Tibial nerve (tissue), 4 donors: Measurements from ENCODE around the gene MEGF6. TPM values are rescaled to one million over a fixed set of nuclear protein-coding genes. Genes with fewer than 3 reads are reported as not detected.

Source experiments
- DNase-seq, 2 donors: peaks; one replicate each; pipeline ENCODE4 v3.0.0-alpha.2; 2019; ENCODE audit warnings: low spot score in 2 of 2
- H3K27ac ChIP-seq, 4 donors: fragments of 200-600 bp; sonication (generic) in 3 of 4; one replicate each; pipeline ENCODE4 v1.5.1; 2017 to 2019; ENCODE audit warnings: mild to moderate bottlenecking in 1 of 4
- H3K27me3 ChIP-seq, 2 donors: fragments of 200-600 bp; sonication (generic) in 1 of 2; one replicate each; pipeline versions ENCODE4 v1.5.1 to v1.6.0; 2017 to 2019
- H3K36me3 ChIP-seq, 3 donors: fragments of 200-600 bp; sonication (generic); one replicate each; pipeline ENCODE4 v1.5.1; 2018 to 2019
- H3K4me1 ChIP-seq, 4 donors: fragments of 200-600 bp; sonication (generic) in 3 of 4; one replicate each; pipeline ENCODE4 v1.5.1; 2017 to 2019
- H3K4me3 ChIP-seq, 4 donors: fragments of 200-600 bp; sonication (generic) in 3 of 4; one replicate each; pipeline ENCODE4 v1.5.1; 2017 to 2019; ENCODE audit warnings: mild to moderate bottlenecking in 1 of 4, moderate library complexity in 1 of 4
- H3K9me3 ChIP-seq, 4 donors: fragments of 200-600 bp; sonication (generic) in 3 of 4; one replicate each; pipeline ENCODE4 v1.5.1; 2017 to 2019
- EP300 ChIP-seq, 2 donors: sonication (generic); formaldehyde crosslinking; IDR thresholded peaks; one replicate each; pipeline ENCODE4 v1.6.1; 2017; ENCODE audit warnings: antibody characterized with exemption in 2 of 2, mild to moderate bottlenecking in 1 of 2
- POLR2A ChIP-seq, 2 donors: fragments of 450-650 bp; IDR thresholded peaks; one replicate each; pipeline ENCODE4 v1.6.1; 2017; ENCODE audit warnings: antibody characterized with exemption in 2 of 2, mild to moderate bottlenecking in 2 of 2, moderate library complexity in 2 of 2
- WGBS, 2 donors: methylation state at CpG; one replicate each; pipeline ENCODE4 v1.1.5; 2018; 5-methylcytosine and 5-hydroxymethylcytosine counted together
- total RNA-seq, 4 donors: library from RNA; depleted of rRNA; stranded (reverse); fragments of >200 nt; gene quantifications; one replicate each; pipeline ENCODE4 v1.1.0, GENCODE V29; 2016
- TF ChIP-seq, protein P1 (sequence below), 5 experiments: fragments of 200-600 bp in 3 of 5; fragments of 450-650 bp in 2 of 5; sonication (generic) in 3 of 5; IDR thresholded peaks; one replicate each; pipeline ENCODE4 v1.5.1; 2016 to 2019; ENCODE audit warnings: antibody characterized with exemption in 5 of 5, mild to moderate bottlenecking in 3 of 5, moderate library complexity in 2 of 5

Gene MEGF6
- total RNA-seq, 4 donors from 2014 or later = 25.3 to 63.3 (median 42.8) TPM

DNA sequence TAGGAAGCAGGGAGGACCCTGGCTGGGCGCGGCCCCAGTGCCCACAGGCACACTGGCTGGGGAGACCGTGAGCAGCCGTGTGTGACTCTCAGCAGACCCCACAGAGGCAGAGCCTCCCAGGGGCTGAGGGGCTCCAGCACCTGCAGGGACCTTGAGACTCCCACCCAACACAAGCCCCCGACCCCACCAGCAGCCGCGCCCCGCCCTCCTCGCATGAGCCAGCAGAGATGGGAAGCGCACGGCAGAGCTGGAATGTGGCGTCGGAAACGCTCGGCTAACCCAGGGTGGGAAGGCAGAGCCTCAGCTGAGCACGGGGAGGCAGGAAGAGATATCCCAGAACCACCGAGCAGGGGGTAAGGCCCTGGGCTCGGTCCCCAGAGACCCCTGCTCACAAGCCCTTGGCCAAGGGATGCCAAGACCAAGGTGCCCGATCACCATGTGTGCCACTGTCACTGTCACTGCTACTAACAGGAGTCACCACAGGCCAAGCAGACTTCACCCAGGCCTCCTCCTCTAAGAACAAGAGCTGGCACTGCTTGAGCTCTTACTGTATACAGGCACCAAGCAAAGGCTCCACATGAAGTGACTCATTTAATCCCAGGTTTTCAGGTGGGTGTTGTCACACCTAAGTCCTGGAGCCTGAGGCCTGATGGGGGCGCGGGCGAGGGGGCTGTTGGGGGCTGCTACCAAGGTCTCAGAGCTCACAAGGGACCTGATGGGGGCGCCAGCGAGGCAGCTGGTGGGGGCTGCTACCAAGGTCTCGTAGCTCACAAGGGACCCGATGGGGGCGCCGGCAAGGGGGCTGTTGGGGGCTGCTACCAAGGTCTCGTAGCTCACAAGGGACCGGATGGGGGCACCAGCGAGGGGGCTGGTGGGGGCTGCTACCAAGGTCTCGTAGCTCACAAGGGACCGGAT is 20.1 kb downstream of the MEGF6 start:
- DNase-seq = no peak
- H3K4me1 ChIP-seq = peaks cover 0 to 4% (median 0%) of the 10 kb centered on the region in 4 donors
- no peaks in the 10 kb centered on the region for H3K9me3 ChIP-seq
- no peak overlapping the region for H3K27ac ChIP-seq
- WGBS, 2 donors = 83 to 91% methylated on average over 25 to 28 of the region's 33 CpGs
- no peak overlapping the region for H3K4me3 ChIP-seq
- H3K27me3 ChIP-seq = no peaks in the 10 kb centered on the region
- no peaks in the 10 kb centered on the region for H3K36me3 ChIP-seq
- TF ChIP-seq, protein P1, sequence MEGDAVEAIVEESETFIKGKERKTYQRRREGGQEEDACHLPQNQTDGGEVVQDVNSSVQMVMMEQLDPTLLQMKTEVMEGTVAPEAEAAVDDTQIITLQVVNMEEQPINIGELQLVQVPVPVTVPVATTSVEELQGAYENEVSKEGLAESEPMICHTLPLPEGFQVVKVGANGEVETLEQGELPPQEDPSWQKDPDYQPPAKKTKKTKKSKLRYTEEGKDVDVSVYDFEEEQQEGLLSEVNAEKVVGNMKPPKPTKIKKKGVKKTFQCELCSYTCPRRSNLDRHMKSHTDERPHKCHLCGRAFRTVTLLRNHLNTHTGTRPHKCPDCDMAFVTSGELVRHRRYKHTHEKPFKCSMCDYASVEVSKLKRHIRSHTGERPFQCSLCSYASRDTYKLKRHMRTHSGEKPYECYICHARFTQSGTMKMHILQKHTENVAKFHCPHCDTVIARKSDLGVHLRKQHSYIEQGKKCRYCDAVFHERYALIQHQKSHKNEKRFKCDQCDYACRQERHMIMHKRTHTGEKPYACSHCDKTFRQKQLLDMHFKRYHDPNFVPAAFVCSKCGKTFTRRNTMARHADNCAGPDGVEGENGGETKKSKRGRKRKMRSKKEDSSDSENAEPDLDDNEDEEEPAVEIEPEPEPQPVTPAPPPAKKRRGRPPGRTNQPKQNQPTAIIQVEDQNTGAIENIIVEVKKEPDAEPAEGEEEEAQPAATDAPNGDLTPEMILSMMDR (IDR thresholded peaks at IDR 0.05) = no peak
- TF ChIP-seq POLR2A (IDR thresholded peaks at IDR 0.05) = no peak
- TF ChIP-seq EP300 (IDR thresholded peaks at IDR 0.05) = no peak

DNA sequence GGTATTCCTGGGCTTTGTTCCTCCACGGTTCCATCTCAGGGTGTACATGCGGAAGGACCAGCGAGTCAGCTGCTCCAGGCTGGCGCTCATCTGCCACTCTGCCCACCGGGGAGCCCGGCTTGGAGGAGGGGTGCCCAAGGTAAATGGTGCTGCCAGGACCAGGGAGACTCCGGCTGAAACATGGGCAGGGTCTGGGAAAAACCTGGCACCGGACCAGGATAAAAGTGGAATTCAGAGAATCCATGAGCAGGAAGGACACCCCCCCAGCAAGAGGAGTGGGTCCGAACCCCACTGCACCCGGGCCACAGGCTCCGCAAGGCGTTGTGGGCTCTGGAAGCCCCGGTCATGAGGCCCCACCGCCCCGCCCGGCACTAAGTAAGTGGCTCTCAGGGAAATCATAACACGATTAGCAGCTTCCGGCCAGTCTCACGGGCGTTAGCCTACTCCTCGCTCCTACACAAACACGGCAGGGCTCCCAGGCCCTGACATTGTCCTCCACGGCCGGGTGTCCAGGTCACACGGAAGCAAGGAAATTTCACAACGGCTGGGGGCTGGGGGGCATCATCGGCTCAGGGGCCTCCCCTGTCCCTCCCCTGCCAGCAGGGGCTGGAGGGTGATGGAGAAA is 21.1 kb downstream of the MEGF6 start:
- 55 to 69% methylated on average over 24 to 26 of the region's 27 CpGs for WGBS, 2 donors
- H3K4me1 ChIP-seq = peaks cover 0 to 2% (median 0%) of the 10 kb centered on the region in 4 donors

DNA sequence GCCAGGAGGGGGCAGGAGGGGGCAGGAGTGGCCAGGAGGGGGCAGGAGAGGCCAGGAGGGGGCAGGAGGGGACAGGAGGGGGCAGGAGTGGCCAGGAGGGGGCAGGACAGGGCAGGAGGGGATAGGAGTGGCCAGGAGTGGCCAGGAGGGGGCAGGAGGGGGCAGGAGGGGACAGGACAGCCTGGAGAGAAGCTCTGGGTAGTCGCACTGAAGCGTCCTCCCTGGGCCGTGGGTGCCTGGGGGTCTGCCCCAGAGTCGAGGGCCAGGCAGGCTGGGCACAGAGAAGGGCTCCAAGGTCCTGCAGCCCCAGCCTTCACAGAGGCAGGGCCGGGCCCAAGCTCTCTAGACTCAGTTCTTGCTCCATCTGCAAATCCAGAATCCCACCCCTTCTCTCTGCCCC is 22.9 kb downstream of the MEGF6 start:
- WGBS, 2 donors = 79 to 89% methylated on average over 4 to 5 of the region's 5 CpGs
- Histone ChIP-seq H3K36me3 (no peaks in the 10 kb centered on the region), H3K4me3 (no peak overlapping the region), H3K4me1 (no peaks in the 10 kb centered on the region), H3K27me3 (no peaks in the 10 kb centered on the region), H3K9me3 (no peaks in the 10 kb centered on the region), H3K27ac (no peak overlapping the region)
- TF ChIP-seq, protein P1 (IDR thresholded peaks at IDR 0.05) = no peak
- TF ChIP-seq EP300 (IDR thresholded peaks at IDR 0.05) (no peak), POLR2A (IDR thresholded peaks at IDR 0.05) (no peak)
- no peak for DNase-seq

More for the DNA sequence above, 21.1 kb downstream of the MEGF6 start:
- Histone ChIP-seq H3K9me3 (no peaks in the 10 kb centered on the region), H3K4me3 (no peak overlapping the region), H3K27ac (no peak overlapping the region), H3K36me3 (no peaks in the 10 kb centered on the region), H3K27me3 (no peaks in the 10 kb centered on the region)
- no peak for DNase-seq
- TF ChIP-seq EP300 (IDR thresholded peaks at IDR 0.05) (no peak), POLR2A (IDR thresholded peaks at IDR 0.05) (no peak)
- TF ChIP-seq, protein P1 (IDR thresholded peaks at IDR 0.05) = no peak

DNA sequence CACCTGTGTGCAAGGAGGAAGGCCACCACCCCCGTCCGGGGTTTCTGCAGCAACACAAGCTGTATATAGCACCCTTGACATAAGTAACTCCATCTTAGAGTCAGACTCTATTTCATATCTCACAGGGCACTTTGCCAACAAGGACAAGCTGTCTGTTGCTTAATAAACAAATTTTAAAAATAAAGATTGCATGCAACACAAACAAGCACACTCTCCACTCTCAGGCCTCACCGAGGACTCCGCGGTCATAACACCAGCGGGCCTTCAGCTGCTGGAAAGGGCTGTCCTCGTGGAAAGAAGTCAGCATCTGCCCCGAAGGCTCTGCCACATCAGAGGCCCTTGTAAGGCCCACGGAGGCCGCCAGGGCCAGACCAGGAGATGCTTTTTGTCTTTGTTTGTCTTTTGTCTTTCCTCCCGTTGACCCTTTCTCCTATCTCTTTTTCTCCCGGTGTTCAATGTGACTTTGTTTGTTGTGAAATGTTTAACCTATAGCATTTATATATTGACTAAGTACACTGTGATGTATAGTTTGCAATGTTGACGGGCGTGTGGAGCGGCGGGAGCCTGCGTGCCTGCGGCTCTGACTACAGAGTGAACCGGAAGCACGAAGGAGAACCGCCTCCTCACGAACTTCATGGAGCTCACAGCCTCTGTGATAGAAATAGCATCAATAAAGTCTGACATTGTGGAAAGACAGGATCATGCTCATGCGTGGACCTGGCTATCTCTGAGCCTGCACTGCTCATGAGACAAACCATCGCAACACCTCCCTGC is 24.1 kb downstream of the MEGF6 start:
- no peaks in the 10 kb centered on the region for H3K4me1 ChIP-seq
- 66 to 67% methylated on average over 24 of the region's 24 CpGs for WGBS, 2 donors

More for the DNA sequence above, 24.1 kb downstream of the MEGF6 start:
- H3K27me3 ChIP-seq = no peaks in the 10 kb centered on the region
- H3K9me3 ChIP-seq = no peaks in the 10 kb centered on the region
- no peak for DNase-seq
- no peak overlapping the region for H3K4me3 ChIP-seq
- no peaks in the 10 kb centered on the region for H3K36me3 ChIP-seq
- TF ChIP-seq EP300 (IDR thresholded peaks at IDR 0.05) (no peak), POLR2A (IDR thresholded peaks at IDR 0.05) (no peak)
- TF ChIP-seq, protein P1 (IDR thresholded peaks at IDR 0.05) = no peak
- H3K27ac ChIP-seq = no peak overlapping the region
